Stimulated activated CD4-positive, alpha-beta T cell treated with anti-CD3 and anti-CD28 coated beads, Interleukin-2, amount 100 ng/mL, for 4 hours (primary cell): Measurements from ENCODE around the gene DEFB115.
"Not testable (repeated sequence)": the region's sequence is repeated elsewhere in the genome, so short reads cannot be mapped to it uniquely, and the experiment has no call there.

ENCODE experiments used
- DNase-seq: peaks from one replicate; pipeline ENCODE4 v3.0.0-alpha.2; 2020; ENCODE audit warnings: low read depth

Gene DEFB115

GRCh38 chr20:31257364-31257763, at the start of gene DEFB115:
TSS of gene DEFB115 (plus strand) at chr20:31257664. CDS start at chr20:31257664, 0 bp downstream.
- DNase-seq = no peak

- DNase-seq = no peak
Observed at GRCh38 chr20:31236953-31237352, 20.5 kb upstream of the DEFB115 start.

- no peak for DNase-seq
Observed at GRCh38 chr20:31237763-31238162, 19.7 kb upstream of the DEFB115 start.

GRCh38 chr20:31239139-31239538, 18.3 kb upstream of the DEFB115 start:
- no peak for DNase-seq

- no peak for DNase-seq
Observed at GRCh38 chr20:31256959-31257358, 505 bp upstream of the DEFB115 start.

GRCh38 chr20:31260326-31260932, 3.0 kb downstream of the DEFB115 start:
- no peak for DNase-seq

- DNase-seq = no peak
Observed at GRCh38 chr20:31274441-31274840, 17.0 kb downstream of the DEFB115 start.

GRCh38 chr20:31278178-31278577, 20.7 kb downstream of the DEFB115 start:
- DNase-seq = no peak

GRCh38 chr20:31284964-31285363, 27.5 kb downstream of the DEFB115 start:
- DNase-seq = not testable (repeated sequence)

GRCh38 chr20:31308535-31309162, 51.2 kb downstream of the DEFB115 start, which contains the start of gene DEFB116:
TSS of gene DEFB116 (minus strand) at chr20:31308585. CDS start at chr20:31308585, 0 bp downstream.
- DNase-seq = no peak
